ENCODE data around the gene RTEL1.

- TF ChIP-seq ZNF707 (CRISPR knock-in tag; conservative IDR thresholded peaks at IDR 0.05), result no peak
- TF ChIP-seq NFIC (IDR thresholded peaks at IDR 0.05), result no peak
- no peak for TF ChIP-seq GTF2A2 (tag; IDR thresholded peaks at IDR 0.05)
Measured at GRCh38 chr20:63620991-63621390, 37.1 kb upstream of the RTEL1 start.
